Measurements from ENCODE around the gene TRIM66.
"Not testable (repeated sequence)": the region's sequence is repeated elsewhere in the genome, so short reads cannot be mapped to it uniquely, and the experiment has no call there.

TRIM66 gene

DNA sequence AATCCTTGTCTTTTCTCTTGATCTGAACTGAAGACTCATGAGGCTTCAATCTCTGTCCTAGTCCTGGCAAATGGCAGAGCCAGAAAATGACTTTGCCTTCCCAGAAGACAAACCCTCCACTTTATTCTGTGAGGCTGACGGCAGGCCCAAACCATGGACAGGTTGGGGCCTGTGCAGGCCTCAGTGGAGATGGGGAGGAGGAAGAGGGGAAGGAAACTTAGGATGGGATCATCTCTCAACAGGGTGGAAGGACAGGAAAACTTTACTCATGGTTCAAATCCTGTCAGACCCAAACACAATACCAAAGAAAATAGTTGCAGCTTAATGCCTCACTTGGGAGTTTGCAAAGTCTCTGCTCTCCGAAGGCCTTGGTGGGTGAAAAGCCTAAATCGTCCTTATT, 10.0 kb upstream of the TRIM66 start:
- DNase-seq: no peak

DNA sequence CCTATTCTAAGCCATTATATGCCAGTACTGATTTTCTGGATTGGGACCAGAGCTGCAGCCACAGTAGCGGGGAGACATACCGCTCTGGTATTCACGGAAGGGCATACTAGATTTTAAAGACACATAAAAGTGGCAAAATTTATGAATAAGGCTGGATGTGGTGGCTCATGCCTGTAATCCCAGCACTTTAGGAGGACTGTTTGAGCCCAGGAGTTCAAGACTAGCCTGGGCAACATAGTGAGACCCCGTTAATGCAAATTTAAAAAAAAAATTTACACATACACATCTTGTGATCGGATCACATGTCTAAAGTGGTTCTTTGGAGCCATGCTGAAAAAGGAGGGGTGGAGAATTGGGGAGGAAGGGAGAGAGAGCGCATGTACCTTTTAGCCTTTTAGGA, 9.1 kb upstream of the TRIM66 start:
- DNase-seq: no peak

DNA sequence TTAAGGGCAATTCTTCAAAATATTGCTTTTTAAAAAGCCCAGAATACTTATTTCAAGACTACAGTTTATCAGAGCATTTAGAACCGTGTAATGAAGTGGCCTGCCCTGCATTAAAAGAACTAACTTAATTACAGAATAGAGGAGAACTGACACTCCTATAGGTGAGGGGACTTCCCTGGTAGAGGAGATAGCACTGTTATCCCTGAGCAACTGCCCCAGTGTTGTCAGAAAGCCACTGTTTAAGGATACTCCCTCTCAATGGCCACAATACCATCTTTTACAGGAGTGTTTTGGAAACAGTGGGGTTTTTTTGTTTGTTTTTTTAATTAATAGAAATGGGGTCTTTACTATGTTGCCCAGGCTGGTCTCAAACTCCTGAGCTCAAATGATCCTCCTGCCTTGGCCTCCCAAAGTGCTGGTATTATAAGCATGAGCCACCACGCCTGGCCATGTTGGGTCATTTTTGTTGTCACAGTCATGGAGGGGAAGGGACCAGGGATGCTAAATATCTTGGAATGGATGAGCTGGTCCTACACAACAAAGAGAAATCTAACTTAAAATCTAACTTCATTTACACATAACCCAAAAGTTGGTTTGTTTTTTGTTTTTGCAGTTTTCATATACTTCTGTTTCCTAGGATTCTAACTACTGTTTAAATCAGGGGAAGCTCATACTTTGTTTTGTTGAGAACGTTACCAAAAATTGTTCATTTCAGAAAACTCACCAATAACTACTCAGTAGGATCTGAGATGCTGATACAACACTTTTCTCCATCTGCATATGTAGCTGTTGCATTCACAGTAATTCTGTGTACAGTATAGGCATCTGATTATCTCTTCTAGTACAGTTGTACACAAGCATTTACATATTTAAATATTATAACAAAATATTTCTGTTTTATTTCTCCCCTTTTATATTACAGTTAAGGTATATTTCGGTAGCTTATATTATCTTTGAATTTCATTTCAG, 8.2 kb upstream of the TRIM66 start:
- DNase-seq: no peak

DNA sequence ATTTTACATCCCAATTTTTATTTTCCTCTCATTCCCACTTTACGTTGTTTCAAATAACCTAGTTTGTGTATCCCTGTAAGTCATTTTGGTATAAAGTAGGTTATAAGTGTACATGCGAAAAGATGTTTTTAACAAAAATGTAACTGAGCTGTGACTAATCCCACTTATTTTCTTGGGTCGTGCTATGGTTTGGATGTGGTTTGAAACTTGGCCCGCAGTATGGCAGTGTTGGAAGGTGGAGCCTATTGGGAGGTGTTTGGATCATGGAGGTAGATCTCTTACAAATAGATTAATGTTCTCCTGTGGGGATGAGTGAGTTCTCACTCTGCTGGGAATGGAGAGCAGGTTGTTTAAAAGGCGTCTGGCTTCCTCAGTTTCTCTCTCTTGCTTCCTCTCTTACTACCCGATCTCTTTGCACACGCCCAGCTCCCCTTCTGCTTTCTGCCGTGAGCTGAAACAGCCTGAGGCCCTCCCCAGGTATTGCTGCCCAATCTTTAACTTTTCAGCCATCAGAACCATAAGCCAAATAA, 7.3 kb upstream of the TRIM66 start:
- DNase-seq: no peak

DNA sequence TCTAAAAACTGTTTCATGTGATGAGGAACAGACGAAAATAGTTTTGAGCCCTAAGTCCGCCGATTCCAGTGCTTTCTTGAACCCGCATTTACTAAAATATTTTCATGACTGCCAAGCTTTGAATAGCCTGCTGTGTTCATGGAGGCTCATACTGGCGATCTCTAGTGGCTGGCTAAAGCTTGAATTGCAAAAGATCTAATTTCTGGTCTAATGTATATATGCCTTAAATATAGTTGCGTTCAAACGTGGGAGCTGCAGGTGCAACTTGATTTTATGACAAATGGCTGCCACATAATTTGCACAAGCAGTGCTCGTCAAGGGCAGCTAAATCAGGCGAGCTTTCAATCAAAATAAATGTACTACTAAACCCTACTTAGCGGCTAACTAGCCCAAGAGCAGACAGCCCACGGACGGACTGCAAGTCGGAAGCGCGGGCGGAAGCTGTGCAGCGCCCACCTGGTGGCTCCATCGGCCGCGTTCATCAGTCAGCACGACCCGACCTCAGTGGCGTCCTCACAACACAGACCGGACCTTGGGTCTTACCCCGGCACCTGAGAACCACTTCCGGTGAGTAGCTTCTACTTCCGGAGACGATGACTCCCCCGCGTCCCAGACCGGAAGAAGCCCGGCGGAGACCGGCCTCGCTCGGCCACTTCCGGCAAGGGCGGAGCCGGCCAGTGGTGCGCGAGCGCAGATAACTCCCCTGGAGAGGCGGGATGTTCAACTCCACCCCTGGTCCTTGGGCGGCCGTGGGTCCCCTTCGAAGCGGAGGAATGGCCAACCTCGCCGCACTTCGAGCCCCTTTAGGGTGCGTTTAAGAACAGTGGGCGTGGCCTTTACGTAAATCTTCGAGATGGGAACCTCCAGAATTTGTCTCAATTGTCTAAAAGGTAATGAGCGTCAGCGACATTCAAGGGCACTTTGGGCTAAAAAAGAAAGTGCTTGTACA, 6.2 kb upstream of the TRIM66 start:
- DNase-seq: peak; percentile 76 to 97 (median 93)

DNA sequence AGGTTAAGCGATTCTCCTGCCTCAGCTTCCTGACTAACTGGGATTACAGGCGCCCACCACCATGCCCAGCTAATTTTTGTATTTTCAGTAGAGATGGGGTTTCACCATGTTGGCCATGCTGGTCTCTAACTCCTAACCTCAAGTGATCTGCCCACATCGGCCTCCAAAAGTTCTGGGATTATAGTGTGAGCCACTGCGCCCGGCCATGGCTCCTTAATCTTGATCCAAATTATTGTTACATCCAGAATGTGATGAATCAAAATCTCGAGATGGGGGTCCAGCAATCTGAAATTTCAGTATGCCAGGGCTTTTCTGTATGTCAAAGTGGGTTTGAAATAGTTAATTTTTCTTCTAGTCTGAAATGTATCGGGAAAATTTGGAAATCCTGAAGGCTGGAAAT, 3.9 kb upstream of the TRIM66 start:
- DNase-seq: no peak

DNA sequence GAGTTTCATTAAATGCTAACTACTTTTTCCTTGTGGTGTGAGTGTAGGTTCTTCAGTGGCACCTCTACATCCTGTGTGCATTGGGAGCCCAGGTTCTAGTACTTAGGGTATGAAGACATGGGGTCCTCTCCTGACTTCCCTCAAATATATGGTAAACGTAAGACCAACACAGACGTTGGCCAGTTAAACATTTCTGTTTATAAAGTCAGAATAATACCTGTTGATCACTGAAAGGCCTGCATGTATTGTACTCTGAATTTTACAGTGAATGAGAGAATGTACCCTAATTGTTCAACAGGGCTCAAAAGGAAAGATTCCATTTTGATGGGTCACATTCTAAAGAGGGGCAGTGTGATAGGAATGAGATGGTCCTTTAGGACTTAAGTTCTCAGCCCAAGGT, 3.4 kb upstream of the TRIM66 start:
- DNase-seq: no peak

DNA sequence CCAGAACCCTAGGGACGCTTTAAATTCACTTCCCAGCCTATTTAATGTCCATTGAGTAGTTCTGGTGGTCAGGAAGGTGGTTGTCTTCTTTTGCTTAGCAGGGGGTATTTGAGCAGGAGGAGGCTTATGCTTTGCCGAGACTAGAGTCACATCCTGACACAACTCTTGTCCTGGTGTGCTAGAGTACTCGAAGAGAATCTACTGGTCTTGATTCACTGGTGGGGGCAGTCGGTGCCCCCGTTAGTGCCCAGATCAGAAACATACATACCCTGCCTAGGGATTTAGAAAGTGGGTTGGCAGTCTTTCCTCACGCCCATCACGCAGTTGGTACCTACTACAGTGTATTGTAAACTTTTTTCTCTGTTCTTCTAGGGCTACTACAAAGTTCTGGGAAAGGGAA, 2.8 kb upstream of the TRIM66 start:
- no peak for DNase-seq

DNA sequence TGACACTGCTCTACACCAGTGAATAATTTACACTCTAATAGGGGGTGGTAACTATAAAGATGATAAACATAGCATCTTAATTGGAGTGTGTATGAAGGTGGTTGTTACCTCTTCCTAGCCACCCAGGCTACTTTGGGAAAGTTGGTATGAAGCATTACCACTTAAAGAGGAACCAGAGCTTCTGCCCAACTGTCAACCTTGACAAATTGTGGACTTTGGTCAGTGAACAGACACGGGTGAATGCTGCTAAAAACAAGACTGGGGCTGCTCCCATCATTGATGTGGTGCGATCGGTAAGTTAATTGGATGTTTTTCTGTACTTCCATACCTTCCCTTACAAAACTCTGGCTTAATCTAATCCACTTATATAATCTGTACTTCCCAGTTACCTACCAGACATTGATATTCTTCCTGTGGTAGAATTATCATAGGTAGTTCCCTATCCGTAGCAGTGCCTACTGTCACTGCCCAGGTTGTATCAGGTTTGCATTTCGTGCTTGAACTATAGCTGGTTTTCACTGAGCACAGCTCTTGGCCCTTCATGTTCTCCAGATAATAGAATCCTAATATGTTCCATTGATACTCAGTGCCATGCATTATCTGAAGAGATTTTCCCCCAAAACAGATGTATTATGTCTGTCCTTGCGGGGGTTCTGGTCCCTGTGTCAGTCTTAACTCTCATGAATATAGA, 2.3 kb upstream of the TRIM66 start:
- no peak for DNase-seq

DNA sequence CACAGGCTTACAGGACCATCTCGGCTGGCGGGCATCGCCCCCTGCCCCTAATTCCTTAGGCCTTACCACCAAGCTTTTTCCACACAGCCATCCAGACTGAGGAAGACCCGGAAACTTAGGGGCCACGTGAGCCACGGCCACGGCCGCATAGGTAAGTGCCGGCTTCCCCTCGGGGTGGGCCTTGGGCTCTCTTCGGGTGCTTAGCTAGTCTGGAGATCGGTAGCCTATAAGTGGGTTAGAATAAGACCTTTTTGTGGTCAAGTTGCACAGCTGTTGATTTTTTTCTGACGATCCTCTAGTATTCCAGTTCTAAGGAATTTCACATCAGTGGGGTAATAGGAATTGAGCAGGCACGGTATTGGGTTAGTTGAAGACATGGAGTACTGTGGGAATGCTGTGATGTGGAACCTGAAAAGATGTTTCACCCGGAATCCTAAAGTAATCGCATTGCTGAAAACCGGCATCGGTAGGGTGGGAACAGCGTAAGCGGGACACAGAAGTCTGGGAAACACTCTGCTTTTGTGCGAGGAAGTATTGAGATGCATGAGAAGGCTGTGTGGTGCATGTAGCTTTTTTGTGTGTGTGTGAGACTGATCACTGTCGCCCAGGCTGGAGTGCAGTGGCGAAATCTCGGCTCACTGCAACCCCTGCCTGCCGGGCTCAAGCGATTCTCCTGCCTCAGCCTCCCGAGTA, 796 bp upstream of the TRIM66 start:
- peak in 1 of 56 donors; percentile 40 for DNase-seq

DNA sequence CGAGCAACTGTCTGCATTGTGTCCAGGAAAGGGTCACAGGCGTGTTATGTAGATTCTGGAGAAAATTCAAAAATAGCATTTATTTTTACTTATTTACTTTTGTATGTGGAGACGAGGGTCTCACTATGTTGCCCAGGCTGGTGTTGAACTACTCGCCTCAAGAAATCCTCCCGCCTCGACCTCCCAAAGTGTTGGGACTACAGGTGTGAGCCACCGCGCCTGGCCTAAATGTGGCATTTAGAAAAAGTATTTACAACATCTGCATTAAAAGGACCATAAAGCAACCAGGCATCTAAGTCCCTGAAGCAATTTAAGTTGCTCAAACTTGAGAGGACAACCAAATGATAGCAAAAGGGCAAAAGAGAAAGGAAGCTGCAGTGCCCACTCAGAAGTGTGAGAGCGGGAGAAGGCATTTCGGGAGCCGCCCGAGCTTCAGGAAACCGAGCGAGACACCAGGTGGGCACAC, 595 bp downstream of the TRIM66 start:
- DNase-seq: no peak

DNA sequence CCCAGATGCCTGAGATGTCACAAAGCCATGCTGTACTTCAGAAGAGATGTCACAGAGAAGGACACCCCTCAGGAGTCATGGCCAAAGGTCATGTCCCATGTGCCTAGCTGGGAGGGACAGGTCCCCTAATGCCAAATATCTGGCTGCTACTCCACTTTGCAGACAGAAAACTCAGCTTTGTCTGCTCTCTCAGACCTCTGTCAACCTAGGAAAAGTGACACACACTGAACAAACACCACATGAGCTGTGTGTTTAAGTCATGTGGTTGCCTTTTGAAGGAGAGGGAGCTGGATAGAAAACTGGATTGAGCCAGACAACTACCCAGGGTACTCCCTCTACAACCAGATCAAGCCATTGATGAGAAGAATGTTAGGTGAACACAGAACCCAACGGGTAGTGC, 3.5 kb downstream of the TRIM66 start:
- no peak for DNase-seq

DNA sequence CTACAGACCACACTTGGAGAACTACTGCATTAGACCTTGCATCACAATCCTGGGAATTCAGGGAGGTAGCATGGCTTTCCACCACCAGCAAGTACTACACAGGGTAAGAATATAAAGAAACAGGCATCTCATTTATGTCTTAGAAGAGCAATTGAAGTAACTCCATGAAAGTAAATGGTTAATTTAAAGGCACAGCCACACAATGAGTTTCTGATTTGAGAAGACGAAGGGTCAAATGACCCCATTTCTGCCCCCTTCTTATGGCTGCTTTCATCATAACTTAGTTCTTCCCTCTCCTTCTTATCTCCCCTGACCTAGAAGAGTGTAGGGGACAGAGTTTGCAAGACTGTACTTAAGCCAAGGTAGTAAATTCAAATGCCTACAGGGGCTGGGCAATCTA, 6.0 kb downstream of the TRIM66 start:
- DNase-seq: no peak

DNA sequence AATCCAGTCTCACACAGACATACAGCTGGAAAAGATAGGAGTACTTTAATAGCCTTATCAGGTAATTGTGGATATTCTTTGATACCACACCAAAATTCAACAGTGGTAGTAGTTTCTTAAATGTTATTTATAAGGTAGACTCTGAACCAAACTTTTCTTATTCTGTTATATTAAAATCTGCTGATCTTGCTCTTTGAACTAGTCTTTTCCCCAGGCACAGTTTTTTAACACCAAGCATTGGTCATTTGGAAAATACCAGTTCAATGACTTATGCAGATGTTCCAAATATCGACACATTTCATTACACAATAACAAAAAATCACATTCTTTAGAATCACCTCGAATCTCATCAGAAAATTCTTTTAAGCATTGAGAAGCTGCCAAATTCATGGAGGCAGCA, 7.6 kb downstream of the TRIM66 start:
- no peak for DNase-seq

DNA sequence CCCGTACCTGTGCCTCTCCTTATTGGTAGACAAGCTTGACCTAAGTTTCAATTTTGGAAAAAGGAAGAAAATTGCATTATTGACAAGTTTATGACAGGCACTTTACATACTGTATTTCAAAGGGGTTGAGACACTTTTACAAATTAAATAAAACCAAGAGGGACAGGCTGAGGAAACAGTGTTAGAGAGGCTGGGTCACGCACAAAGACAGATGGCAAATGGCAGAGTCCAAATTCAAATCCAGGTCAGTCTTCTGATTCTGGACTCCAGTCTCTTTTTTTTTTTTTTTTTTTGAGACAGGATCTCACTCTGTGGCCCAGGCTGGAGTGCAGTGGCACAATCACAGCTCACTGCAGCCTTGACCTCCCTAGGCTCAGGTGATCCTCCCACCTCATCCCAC, 10.1 kb downstream of the TRIM66 start:
- no peak for DNase-seq

DNA sequence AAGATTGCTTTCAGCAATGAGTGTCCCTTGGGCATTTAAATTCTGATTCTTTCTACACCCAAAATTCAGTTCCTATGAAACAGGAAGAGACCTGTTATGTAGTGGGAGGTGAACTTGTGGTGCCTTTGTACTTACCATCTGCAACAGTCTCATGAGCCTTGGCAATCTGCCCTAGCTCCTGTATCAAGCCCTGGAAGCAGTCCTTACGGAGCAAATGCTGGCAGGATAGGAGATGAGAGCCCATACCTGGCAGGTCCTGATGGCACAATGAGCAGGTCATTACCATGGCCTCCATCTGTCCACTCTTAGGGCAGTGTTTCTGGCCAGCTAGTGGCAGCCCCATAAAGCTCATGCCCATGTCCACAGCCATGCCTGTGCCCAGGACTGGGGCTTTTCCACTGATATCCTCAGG, 10.8 kb downstream of the TRIM66 start:
- DNase-seq: peak in 9 of 56 donors; percentile 4 to 30 (median 21)

DNA sequence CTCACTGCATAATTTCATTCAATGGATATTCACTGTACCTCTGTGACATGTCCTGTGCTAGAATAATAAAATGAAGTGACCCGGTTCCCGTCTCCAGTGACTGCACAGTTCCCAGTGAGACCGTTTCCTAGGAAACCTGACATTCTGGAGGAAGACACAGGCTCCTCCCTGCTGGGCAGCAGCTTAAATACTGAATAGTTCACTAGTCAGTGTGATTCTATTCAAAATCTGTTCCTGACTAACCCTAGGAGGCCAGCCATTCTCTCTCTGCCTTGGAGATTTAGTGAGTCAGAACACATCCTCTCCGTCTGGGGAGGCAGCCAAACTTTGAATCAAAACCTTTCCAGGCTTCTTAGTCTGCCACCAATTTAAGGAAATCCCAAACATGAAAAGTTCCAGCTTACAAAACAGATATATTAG, 11.3 kb downstream of the TRIM66 start:
- peak in 40 of 56 donors; percentile 5 to 81 (median 36) for DNase-seq

DNA sequence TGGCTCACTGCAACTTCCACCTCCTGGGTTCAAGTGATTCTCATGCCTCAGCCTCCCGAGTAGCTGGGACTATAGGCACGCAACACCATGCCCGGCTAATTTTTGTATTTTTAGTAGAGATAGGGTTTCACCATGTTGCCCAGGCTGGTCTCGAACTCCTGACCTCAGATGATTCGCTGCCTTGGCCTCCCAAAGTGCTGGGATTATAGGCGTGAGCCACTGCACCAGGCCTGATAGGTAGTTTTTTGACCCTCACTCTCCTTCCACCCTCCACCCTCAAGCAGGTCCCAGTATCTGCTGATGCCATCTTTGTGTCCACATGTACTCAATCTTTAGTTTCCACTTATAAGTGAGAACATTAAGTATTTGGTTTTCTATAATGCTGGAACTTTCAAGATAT, 12.4 kb downstream of the TRIM66 start:
- not testable (repeated sequence) for DNase-seq

DNA sequence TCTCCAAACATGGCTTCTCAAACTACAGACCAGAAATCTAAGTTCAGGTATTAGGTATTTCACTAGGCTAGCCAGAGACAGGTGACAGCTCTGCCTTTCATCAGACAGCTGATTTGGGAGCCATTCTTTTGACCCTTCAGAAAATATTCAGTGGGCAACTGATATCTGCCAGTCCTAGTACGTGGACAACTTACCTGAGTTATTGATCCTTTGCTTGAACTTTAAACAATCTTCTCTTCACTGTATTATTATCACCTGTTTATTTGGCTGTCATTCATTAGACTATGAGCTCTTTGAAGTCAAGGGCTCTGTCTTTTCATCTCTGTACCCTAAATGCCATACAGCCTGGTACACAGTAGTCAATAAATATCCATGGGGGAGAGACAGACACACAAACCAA, 17.2 kb downstream of the TRIM66 start:
- DNase-seq: no peak

DNA sequence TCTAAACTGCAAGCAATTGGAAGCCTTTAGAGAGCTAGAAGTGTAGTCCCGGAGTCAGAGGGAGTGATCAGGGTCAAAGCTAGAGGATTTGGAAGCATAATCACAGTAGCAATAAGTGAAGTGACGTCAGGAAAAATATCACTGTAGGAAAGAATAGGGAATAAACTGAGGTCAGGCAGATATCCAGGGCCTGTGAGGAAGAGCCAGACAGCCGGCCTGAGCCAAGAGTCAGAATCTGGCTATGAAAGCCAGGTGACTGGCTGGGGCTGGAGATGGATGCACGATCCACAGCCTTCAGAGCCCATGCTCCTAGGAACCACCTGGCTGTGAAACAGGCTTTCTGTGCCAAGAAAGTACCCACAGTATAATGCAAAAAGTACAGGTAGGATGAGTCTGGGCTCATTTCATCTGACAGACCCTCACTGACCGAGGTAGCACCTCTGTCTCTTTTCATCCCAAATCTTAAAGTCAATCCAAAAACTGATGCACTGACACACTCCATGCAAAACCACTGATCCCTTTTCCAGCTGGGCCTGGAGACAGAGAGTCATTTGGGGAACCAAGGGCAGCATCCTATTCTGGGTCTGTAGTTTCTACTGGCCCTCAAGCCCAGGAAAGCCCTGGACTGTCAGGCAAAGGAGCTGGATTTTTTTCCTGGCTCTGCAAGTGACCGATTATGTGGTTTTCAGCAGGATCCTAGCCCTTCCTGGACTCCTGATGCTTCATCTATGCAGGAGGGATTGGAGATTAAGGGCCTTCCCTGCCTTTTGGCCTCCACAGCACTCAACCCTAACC, 21.3 kb downstream of the TRIM66 start:
- DNase-seq: no peak
